ENCODE measurements around the gene OR10T2. TPM values are rescaled to one million over a fixed set of nuclear protein-coding genes. Genes with fewer than 3 reads are reported as not detected.

OR10T2 gene
- total and polyA plus RNA-seq, 2 of the 13 experiments (the other 11 are each of a cell fraction or from before 2014, with no cell fraction given): not detected

DNA sequence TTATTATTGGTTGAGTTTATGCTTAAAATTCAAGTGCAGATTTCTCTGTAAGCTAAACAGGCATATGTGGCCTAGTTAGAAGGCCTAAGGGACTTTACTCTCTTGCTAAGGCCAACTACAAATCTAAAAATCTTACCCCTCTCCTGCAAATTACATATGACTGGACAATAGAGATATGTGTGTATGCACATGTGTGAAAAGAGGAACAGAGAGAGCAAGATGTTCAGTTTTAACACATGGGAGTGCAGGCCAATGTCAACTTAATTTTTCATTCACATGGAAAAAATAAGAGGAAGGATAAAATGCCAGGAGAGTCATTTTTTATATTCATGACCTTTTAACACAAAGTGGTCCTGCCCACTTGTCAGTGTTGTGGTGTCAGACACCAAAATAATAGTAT, 18.3 kb upstream of the OR10T2 start:
- in situ Hi-C loops (cut with HindIII; ENCODE audit: extremely low pct_ligation_motif_present, low pct_unique_long_range_greater_than_20kb): no loop called here
- H2AFZ ChIP-seq (ENCODE audit: low read length): no peak overlapping the region
- H3K4me2 ChIP-seq (ENCODE audit: low read depth, low read length): no peak overlapping the region

More for the DNA sequence above, 18.3 kb upstream of the OR10T2 start:
- no peaks in the 10 kb centered on the region for H3K4me1 ChIP-seq (ENCODE audit: insufficient read depth, low read length)
- ChIA-PET POLR2A (no interaction called here), CTCF (ENCODE audit: low intra/inter-chr PET ratio, low total read pairs) (no interaction called here)
- no peaks in the 10 kb centered on the region for H3K36me3 ChIP-seq (replicated peaks in 1 of 2; ENCODE audit: control insufficient read depth in 1 of 2, insufficient read depth in 2 of 2, low read length in 2 of 2)
- H3K9ac ChIP-seq (ENCODE audit: insufficient read depth, low read depth, low read length): no peak overlapping the region
- no peaks in the 10 kb centered on the region for H3K27me3 ChIP-seq (ENCODE audit: control insufficient read depth in 1 of 2, insufficient read depth in 2 of 2, low read length in 2 of 2)
- ATAC-seq (no peak), DNase-seq (ENCODE audit: low spot score) (no peak), FAIRE-seq (no peak)
- H3K4me3 ChIP-seq (replicated peaks in 1 of 3; ENCODE audit: insufficient read depth in 1 of 3, low read depth in 2 of 3, low read length in 3 of 3): no peak overlapping the region
- H3K27ac ChIP-seq (ENCODE audit: extremely low read length, insufficient read depth, low read length): no peak overlapping the region
- H4K20me1 ChIP-seq (ENCODE audit: insufficient read depth, low read length): no peaks in the 10 kb centered on the region
- H3K79me2 ChIP-seq (ENCODE audit: insufficient read depth, low read length): no peaks in the 10 kb centered on the region
- no TSS peak for BruUV-seq (replicated peaks)
- TF ChIP-seq ZNF274 (CRISPR knock-in tag; IDR thresholded peaks at IDR 0.05) (no peak), SYNCRIP (IDR thresholded peaks at IDR 0.05; ENCODE audit: insufficient read depth, low read depth, low read length) (no peak), ZNF605 (CRISPR knock-in tag; IDR thresholded peaks at IDR 0.05) (no peak), HOXD1 (CRISPR knock-in tag; IDR thresholded peaks at IDR 0.05) (no peak), TEAD3 (CRISPR knock-in tag; optimal IDR thresholded peaks at IDR 0.05; ENCODE audit: borderline replicate concordance) (no peak), CC2D1A (CRISPR knock-in tag; IDR thresholded peaks at IDR 0.05) (no peak), SOX5 (CRISPR knock-in tag; IDR thresholded peaks at IDR 0.05; ENCODE audit: borderline replicate concordance) (no peak), ZNF670 (CRISPR knock-in tag; IDR thresholded peaks at IDR 0.05; ENCODE audit: borderline replicate concordance) (no peak), ISL2 (CRISPR knock-in tag; IDR thresholded peaks at IDR 0.05) (no peak), TAF1 (CRISPR knock-in tag; IDR thresholded peaks at IDR 0.05) (no peak), ZNF549 (CRISPR knock-in tag; IDR thresholded peaks at IDR 0.05) (no peak)
- TF ChIP-seq, protein P1, sequence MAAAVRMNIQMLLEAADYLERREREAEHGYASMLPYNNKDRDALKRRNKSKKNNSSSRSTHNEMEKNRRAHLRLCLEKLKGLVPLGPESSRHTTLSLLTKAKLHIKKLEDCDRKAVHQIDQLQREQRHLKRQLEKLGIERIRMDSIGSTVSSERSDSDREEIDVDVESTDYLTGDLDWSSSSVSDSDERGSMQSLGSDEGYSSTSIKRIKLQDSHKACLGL (CRISPR knock-in tag; IDR thresholded peaks at IDR 0.05): no peak
- TF ChIP-seq, protein P2, sequence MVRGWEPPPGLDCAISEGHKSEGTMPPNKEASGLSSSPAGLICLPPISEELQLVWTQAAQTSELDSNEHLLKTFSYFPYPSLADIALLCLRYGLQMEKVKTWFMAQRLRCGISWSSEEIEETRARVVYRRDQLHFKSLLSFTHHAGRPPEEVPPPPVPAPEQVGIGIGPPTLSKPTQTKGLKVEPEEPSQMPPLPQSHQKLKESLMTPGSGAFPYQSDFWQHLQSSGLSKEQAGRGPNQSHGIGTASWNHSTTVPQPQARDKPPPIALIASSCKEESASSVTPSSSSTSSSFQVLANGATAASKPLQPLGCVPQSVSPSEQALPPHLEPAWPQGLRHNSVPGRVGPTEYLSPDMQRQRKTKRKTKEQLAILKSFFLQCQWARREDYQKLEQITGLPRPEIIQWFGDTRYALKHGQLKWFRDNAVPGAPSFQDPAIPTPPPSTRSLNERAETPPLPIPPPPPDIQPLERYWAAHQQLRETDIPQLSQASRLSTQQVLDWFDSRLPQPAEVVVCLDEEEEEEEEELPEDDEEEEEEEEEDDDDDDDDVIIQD (CRISPR knock-in tag; IDR thresholded peaks at IDR 0.05; ENCODE audit: low read depth): no peak
- TF ChIP-seq, protein P3, sequence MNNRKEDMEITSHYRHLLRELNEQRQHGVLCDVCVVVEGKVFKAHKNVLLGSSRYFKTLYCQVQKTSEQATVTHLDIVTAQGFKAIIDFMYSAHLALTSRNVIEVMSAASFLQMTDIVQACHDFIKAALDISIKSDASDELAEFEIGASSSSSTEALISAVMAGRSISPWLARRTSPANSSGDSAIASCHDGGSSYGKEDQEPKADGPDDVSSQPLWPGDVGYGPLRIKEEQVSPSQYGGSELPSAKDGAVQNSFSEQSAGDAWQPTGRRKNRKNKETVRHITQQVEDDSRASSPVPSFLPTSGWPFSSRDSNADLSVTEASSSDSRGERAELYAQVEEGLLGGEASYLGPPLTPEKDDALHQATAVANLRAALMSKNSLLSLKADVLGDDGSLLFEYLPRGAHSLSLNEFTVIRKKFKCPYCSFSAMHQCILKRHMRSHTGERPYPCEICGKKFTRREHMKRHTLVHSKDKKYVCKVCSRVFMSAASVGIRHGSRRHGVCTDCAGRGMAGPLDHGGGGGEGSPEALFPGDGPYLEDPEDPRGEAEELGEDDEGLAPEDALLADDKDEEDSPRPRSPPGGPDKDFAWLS (CRISPR knock-in tag; IDR thresholded peaks at IDR 0.05; ENCODE audit: borderline replicate concordance): no peak
- TF ChIP-seq, protein P4, sequence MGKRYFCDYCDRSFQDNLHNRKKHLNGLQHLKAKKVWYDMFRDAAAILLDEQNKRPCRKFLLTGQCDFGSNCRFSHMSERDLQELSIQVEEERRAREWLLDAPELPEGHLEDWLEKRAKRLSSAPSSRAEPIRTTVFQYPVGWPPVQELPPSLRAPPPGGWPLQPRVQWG (CRISPR knock-in tag; IDR thresholded peaks at IDR 0.05; ENCODE audit: borderline replicate concordance, low read depth): no peak
- TF ChIP-seq, protein P5, sequence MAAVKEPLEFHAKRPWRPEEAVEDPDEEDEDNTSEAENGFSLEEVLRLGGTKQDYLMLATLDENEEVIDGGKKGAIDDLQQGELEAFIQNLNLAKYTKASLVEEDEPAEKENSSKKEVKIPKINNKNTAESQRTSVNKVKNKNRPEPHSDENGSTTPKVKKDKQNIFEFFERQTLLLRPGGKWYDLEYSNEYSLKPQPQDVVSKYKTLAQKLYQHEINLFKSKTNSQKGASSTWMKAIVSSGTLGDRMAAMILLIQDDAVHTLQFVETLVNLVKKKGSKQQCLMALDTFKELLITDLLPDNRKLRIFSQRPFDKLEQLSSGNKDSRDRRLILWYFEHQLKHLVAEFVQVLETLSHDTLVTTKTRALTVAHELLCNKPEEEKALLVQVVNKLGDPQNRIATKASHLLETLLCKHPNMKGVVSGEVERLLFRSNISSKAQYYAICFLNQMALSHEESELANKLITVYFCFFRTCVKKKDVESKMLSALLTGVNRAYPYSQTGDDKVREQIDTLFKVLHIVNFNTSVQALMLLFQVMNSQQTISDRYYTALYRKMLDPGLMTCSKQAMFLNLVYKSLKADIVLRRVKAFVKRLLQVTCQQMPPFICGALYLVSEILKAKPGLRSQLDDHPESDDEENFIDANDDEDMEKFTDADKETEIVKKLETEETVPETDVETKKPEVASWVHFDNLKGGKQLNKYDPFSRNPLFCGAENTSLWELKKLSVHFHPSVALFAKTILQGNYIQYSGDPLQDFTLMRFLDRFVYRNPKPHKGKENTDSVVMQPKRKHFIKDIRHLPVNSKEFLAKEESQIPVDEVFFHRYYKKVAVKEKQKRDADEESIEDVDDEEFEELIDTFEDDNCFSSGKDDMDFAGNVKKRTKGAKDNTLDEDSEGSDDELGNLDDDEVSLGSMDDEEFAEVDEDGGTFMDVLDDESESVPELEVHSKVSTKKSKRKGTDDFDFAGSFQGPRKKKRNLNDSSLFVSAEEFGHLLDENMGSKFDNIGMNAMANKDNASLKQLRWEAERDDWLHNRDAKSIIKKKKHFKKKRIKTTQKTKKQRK (IDR thresholded peaks at IDR 0.05; ENCODE audit: low read length): no peak
- intact Hi-C loops (cut with micrococcal nuclease; ENCODE audit: unreplicated experiment): no loop called here
- peaks cover 60% of the 10 kb centered on the region for H3K9me3 ChIP-seq (ENCODE audit: low read length)

Measured in HepG2 (cell line).